Measurements from ENCODE around the gene ANKS6. TPM values are rescaled to one million over a fixed set of nuclear protein-coding genes. Genes with fewer than 3 reads are reported as not detected.

The ANKS6 gene
- total RNA-seq, 2 experiments from 2014 or later, result 16.6 to 16.9 TPM

DNA sequence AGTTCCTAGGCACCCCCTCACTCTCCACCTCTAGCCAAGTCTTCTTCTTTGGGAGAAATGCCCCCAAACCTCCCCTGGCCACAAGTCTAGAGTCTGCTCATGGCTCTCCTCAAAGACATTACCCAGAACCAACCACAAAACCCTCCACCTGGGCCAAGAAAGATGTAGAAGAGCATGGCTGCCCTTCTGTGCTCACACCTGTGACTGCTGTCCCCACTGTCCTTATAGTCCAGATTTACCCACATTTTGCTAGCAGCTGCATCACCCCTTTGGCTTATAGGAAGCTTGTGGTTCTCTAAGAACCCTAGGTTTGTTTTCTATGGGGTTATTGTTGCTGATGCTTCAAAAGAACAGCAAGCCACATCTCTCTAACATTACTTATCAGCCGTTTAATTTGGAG is 81.5 kb downstream of the ANKS6 start:
- DNase-seq (no peak), ATAC-seq (no peak)
- CTCF ChIA-PET, result interaction anchor here (1.6 kb wide), 1 partner anchor 61 kb away, joined by 3 read pairs; no protein-coding TSS in a partner anchor
- H3K4me1 Mint-ChIP-seq (ENCODE audit: low read depth), result no peaks in the 10 kb centered on the region
- peaks cover 34% of the 10 kb centered on the region for H3K27me3 Mint-ChIP-seq
- H3K4me3 Mint-ChIP-seq, result no peak overlapping the region
- H3K27ac Mint-ChIP-seq, result no peak overlapping the region
- POLR2A ChIA-PET, result no interaction called here
- intact Hi-C loops (cut with micrococcal nuclease), result no loop called here
- no peak for TF ChIP-seq CTCF (IDR thresholded peaks at IDR 0.05)
- no peaks in the 10 kb centered on the region for H3K9me3 Mint-ChIP-seq
- no peaks in the 10 kb centered on the region for H3K36me3 Mint-ChIP-seq (ENCODE audit: low read depth)

DNA sequence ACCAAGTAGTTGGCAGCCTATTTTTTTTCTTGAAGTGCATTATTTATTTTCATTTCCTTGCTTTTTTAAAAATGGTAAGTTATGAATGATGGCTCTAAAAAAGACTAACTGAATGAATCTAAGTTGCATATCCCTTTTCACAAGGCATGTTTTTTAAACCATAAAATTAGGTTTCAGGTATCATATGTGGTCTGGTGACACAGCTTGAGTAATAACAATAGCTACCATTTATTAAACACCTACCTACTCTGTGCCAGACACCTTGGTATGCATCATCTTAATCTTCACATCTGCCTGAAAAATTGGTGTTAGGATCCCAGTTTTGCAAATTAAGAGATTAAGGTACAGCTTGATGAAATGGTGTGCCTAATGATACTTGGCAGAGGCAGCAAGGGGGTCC is 83.4 kb downstream of the ANKS6 start:
- ChIA-PET CTCF (interaction anchor here (1.6 kb wide), 1 partner anchor 63 kb away, joined by 3 read pairs; no protein-coding TSS in a partner anchor), POLR2A (no interaction called here)
- Mint-ChIP-seq H3K9me3 (no peaks in the 10 kb centered on the region), H3K36me3 (ENCODE audit: low read depth) (no peaks in the 10 kb centered on the region), H3K27ac (no peak overlapping the region), H3K27me3 (peaks cover 42% of the 10 kb centered on the region), H3K4me3 (no peak overlapping the region), H3K4me1 (ENCODE audit: low read depth) (peaks cover 2% of the 10 kb centered on the region)
- no peak for DNase-seq
- TF ChIP-seq CTCF (IDR thresholded peaks at IDR 0.05), result no peak
- ATAC-seq, result no peak
- intact Hi-C loops (cut with micrococcal nuclease), result no loop called here

GRCh38 chr9:98709968-98710965 is 86.1 kb downstream of the ANKS6 start:
- no peaks in the 10 kb centered on the region for H3K9me3 Mint-ChIP-seq
- peaks cover 2% of the 10 kb centered on the region for H3K4me1 Mint-ChIP-seq (ENCODE audit: low read depth)
- ChIA-PET CTCF (no interaction called here), POLR2A (no interaction called here)
- TF ChIP-seq CTCF (IDR thresholded peaks at IDR 0.05), result no peak
- no peak overlapping the region for H3K27ac Mint-ChIP-seq
- ATAC-seq (no peak), DNase-seq (no peak)
- intact Hi-C loops (cut with micrococcal nuclease), result no loop called here
- peaks cover 57% of the 10 kb centered on the region for H3K27me3 Mint-ChIP-seq
- no peak overlapping the region for H3K4me3 Mint-ChIP-seq
- no peaks in the 10 kb centered on the region for H3K36me3 Mint-ChIP-seq (ENCODE audit: low read depth)

DNA sequence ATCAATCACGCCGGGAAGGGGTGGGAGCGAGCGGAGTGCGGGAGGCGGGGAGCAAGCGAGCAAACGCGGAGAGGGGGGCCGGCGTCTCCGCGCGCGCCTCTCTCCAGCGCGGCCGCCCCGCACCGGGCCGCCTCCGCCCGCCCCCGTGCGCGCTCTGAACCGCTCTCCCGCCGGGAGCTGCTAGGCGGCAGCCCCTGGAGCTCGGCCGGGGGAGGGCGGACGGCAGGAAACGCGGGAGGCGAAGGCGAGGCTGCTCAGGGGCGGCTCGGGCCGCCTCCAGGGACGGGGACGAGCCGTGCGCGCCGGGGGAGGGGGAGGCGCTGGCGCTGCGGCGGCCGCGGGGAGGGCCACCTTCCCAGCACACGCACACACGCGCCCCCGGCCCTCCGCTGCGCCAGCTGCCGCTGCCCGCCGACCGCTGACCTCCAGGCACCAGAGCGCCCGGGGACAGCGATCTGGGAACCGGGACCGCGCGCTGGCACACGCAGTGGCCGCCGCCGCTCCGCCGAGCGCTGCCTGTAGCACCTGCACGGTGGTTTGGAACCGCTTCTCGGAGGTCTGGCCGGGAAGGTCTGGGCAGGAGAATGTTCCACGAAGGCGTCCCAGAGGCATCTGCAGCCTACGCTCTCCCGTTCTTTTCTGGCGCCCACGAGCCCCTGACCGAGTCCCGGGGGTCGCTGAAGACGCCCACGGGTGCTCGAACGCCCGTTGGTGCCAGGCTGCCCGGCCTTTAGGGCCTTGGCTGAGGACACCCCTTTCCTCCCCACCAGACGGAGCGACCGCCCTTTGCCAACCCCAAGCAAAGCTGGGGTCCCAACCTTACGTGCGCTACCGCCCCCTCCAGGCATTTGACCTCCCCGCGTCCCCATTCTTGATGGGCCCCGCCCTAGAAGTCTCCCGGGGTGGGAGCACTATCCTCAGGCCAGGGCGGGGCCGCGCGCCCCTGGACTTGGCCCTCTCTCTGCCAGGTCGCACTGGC is 87.1 kb downstream of the ANKS6 start, which contains the start of gene GABBR2:
Gene GABBR2 (minus strand): TSS at position 3 of the 979 bp plus-strand sequence. CDS start 198 bp downstream, outside the sequence.
- H3K36me3 Mint-ChIP-seq (ENCODE audit: low read depth), result no peaks in the 10 kb centered on the region
- H3K4me3 Mint-ChIP-seq, result no peak within 1 kb of the TSS
- DNase-seq, result no peak
- H3K27me3 Mint-ChIP-seq, result peaks cover 59% of the 10 kb centered on the region
- CTCF ChIA-PET, result no interaction called here
- TF ChIP-seq CTCF (IDR thresholded peaks at IDR 0.05), result no peak
- no peak within 1 kb of the TSS for H3K27ac Mint-ChIP-seq
- no peak for ATAC-seq
- no peaks in the 10 kb centered on the region for H3K9me3 Mint-ChIP-seq
- POLR2A ChIA-PET, result no interaction called here
- intact Hi-C loops (cut with micrococcal nuclease), result no loop called here
- H3K4me1 Mint-ChIP-seq (ENCODE audit: low read depth), result peaks cover 2% of the 10 kb centered on the region
